GM23248 (cell line): Measurements from ENCODE around the gene DYNC2LI1. TPM values are rescaled to one million over a fixed set of nuclear protein-coding genes. Genes with fewer than 3 reads are reported as not detected.

Experiments used
- DNase-seq: peaks from one replicate; pipeline ENCODE4 v3.0.0-alpha.2; 2015
- H2AFZ ChIP-seq: fragments of 200-600 bp; sonication (generic); 2 replicates; pipeline ENCODE4 v1.6.1; 2016; ENCODE audit warnings: antibody characterized with exemption
- H3F3A ChIP-seq: fragments of 200-600 bp; sonication (generic); 2 replicates; pipeline ENCODE4 v1.6.1; 2016; ENCODE audit warnings: mild to moderate bottlenecking, antibody characterized with exemption, mixed run types; ENCODE audit not compliant: insufficient read depth
- H3K27ac ChIP-seq: fragments of 200-600 bp; sonication (generic); 2 replicates; pipeline ENCODE4 v1.5.1; 2016; ENCODE audit warnings: mild to moderate bottlenecking
- H3K27me3 ChIP-seq: fragments of 200-600 bp; sonication (generic); replicated peaks from 2 replicates; pipeline ENCODE4 v1.6.1; 2016; ENCODE audit warnings: mild to moderate bottlenecking; ENCODE audit not compliant: insufficient read depth
- H3K36me3 ChIP-seq: fragments of 200-600 bp; sonication (generic); 2 replicates; pipeline ENCODE4 v1.6.1; 2016; ENCODE audit warnings: low read depth, mild to moderate bottlenecking
- H3K4me1 ChIP-seq: fragments of 200-600 bp; sonication (generic); 2 replicates; pipeline ENCODE4 v1.6.1; 2016; ENCODE audit warnings: mild to moderate bottlenecking; ENCODE audit not compliant: insufficient read depth
- H3K4me2 ChIP-seq: fragments of 200-600 bp; sonication (generic); one replicate; pipeline ENCODE4 v1.6.1; 2016; ENCODE audit warnings: mild to moderate bottlenecking; ENCODE audit not compliant: unreplicated experiment
- H3K4me3 ChIP-seq: fragments of 200-600 bp; sonication (generic); 2 replicates; pipeline ENCODE4 v1.5.1; 2016; ENCODE audit warnings: mild to moderate bottlenecking
- H3K79me2 ChIP-seq: fragments of 200-600 bp; sonication (generic); 2 replicates; pipeline ENCODE4 v1.6.1; 2016; ENCODE audit warnings: mild to moderate bottlenecking; ENCODE audit not compliant: insufficient read depth
- H3K9ac ChIP-seq: fragments of 200-600 bp; sonication (generic); 2 replicates; pipeline ENCODE4 v1.6.1; 2016; ENCODE audit warnings: mild to moderate bottlenecking
- H3K9me2 ChIP-seq: fragments of 200-600 bp; sonication (generic); 2 replicates; pipeline ENCODE4 v1.6.1; 2016; ENCODE audit warnings: mixed run types, mild to moderate bottlenecking, moderate library complexity; ENCODE audit not compliant: insufficient read depth
- H3K9me3 ChIP-seq: fragments of 200-600 bp; sonication (generic); one replicate; pipeline ENCODE4 v1.6.1; 2017; ENCODE audit warnings: low read depth
- H4K20me1 ChIP-seq: fragments of 200-600 bp; sonication (generic); 2 replicates; pipeline ENCODE4 v1.6.0; 2016; ENCODE audit not compliant: insufficient read depth
- EZH2 ChIP-seq: fragments of 200-600 bp; sonication (generic); IDR thresholded peaks from 2 replicates; pipeline ENCODE4 v1.6.1; 2018; ENCODE audit warnings: antibody characterized with exemption, mild to moderate bottlenecking; ENCODE audit not compliant: insufficient read depth, poor library complexity, severe bottlenecking
- EZH2phosphoT487 ChIP-seq: fragments of 200-600 bp; sonication (generic); IDR thresholded peaks from 2 replicates; pipeline ENCODE4 v1.6.1; 2018; ENCODE audit warnings: antibody characterized with exemption, moderate library complexity, mild to moderate bottlenecking, low read depth; ENCODE audit not compliant: insufficient read depth
- WGBS, 2 experiments: methylation state at CpG; one replicate each; pipeline ENCODE4 v1.1.6; 2015 to 2017; ENCODE audit warnings: low lambda C conversion rate in 2 of 2, low coverage in 1 of 2; ENCODE audit errors: missing lambda C conversion rate in 2 of 2; 5-methylcytosine and 5-hydroxymethylcytosine counted together
- in situ Hi-C: fragments of 300-500 bp; cut with MboI; formaldehyde crosslinking; loops from 2 replicates; pipeline ENCODE4 v1.15.0; 2020
- polyA plus RNA-seq: library from polyadenylated mRNA; unstranded; fragments of >200 nt; fragmentation: Nextera tagmentation; extraction: Ambion mirVana; gene quantifications from 2 replicates; pipeline ENCODE4 v1.2.1, GENCODE V29; 2016
- total RNA-seq: library from RNA; depleted of rRNA; stranded (reverse); fragments of >200 nt; shearing (Covaris generic); gene quantifications from 2 replicates; pipeline ENCODE4 v1.2.3, GENCODE V29; 2014

The DYNC2LI1 gene
- total and polyA plus RNA-seq, 2 experiments from 2014 or later, result 21.0 to 25.4 TPM

DNA sequence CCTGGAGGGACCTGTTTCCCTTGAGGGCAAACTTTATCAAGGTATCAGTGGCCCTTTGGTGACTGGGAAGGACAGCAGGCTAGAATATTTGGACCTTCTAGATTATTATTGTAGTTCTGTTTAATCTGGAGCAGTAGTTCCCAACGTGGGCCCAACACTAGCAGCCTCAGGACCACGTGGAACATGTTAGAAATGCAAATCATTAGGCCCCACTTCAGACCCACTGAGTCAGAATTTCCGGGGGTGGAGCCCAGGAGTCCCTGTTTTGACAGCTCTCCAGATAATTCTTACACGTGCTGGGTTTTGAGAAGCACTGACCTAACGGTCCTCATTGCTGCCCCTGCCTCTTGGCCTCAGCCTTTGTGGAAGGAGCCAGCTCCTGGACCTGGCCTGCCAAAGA is 25.5 kb upstream of the DYNC2LI1 start:
- in situ Hi-C loops, result no loop called here
- Histone ChIP-seq H2AFZ (no peak overlapping the region), H3K27me3 (no peaks in the 10 kb centered on the region), H3F3A (no peaks in the 10 kb centered on the region), H4K20me1 (no peaks in the 10 kb centered on the region), H3K79me2 (no peaks in the 10 kb centered on the region), H3K36me3 (no peaks in the 10 kb centered on the region), H3K4me2 (no peak overlapping the region), H3K9ac (no peak overlapping the region), H3K9me3 (no peaks in the 10 kb centered on the region), H3K27ac (no peak overlapping the region), H3K4me1 (peaks cover 12% of the 10 kb centered on the region), H3K9me2 (no peaks in the 10 kb centered on the region), H3K4me3 (no peak overlapping the region)
- 46 to 54% methylated on average over 5 of the region's 5 CpGs for WGBS, 2 experiments
- TF ChIP-seq EZH2phosphoT487 (no peak), EZH2 (no peak)
- DNase-seq, result no peak

DNA sequence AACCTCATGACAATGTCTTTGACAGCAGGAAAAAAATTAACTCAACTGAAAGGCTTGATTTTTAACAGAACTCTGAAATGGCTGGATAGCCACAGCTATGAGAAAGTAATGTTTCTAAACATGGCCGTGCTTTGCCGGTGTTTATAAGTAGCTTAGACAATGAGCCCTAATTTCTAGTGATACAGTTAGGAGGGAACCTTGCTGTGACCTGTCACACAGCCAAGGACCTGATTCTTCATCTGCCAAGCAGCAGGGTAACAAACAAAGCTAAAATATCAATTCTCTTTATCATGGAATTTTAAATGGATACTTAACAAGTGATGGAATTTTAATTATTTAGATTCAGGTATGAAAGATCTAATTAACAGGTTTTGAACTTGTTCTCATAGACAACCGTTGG is 24.3 kb upstream of the DYNC2LI1 start:
- H3K9ac ChIP-seq, result no peak overlapping the region
- no peak overlapping the region for H3K4me2 ChIP-seq
- H3F3A ChIP-seq, result no peaks in the 10 kb centered on the region
- H3K27ac ChIP-seq, result no peak overlapping the region
- H3K9me2 ChIP-seq, result no peaks in the 10 kb centered on the region
- WGBS, 2 experiments, result 8 to 15% methylated on average over 3 of the region's 3 CpGs
- peaks cover 12% of the 10 kb centered on the region for H3K4me1 ChIP-seq
- no peaks in the 10 kb centered on the region for H3K9me3 ChIP-seq
- H3K4me3 ChIP-seq, result no peak overlapping the region
- no peak for DNase-seq
- H2AFZ ChIP-seq, result no peak overlapping the region
- H4K20me1 ChIP-seq, result no peaks in the 10 kb centered on the region
- in situ Hi-C loops, result no loop called here
- H3K79me2 ChIP-seq, result no peaks in the 10 kb centered on the region
- H3K36me3 ChIP-seq, result no peaks in the 10 kb centered on the region
- H3K27me3 ChIP-seq, result no peaks in the 10 kb centered on the region
- TF ChIP-seq EZH2 (no peak), EZH2phosphoT487 (no peak)

DNA sequence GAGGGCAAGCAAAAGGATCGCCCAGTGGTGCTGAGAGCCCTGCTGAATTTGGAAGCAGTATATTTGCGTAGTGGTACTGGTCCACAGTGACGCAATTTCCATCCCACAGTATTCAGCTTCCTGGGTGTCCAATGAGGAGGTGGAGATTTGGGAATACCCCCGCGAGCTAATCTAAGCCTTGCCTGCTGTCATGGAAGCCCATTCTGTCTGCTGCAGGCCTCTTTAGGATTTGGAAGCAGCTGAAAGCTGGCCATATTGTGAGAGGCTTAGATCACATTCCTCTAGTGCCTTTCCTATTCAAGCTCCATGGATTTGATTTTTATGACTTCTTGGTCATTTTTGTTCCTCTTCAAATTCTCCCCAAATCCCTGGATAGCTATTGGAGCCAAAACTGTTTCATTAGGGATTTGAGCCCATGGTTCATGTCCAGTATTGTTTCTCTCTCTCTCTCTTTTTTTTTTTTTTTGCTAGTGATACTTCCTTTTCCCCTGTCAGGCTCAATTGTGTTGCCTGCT is 22.3 kb upstream of the DYNC2LI1 start:
- H3K9me3 ChIP-seq, result no peaks in the 10 kb centered on the region
- no peaks in the 10 kb centered on the region for H3K36me3 ChIP-seq
- no peaks in the 10 kb centered on the region for H4K20me1 ChIP-seq
- no peaks in the 10 kb centered on the region for H3K27me3 ChIP-seq
- no peaks in the 10 kb centered on the region for H3K79me2 ChIP-seq
- WGBS, 2 experiments, result 96 to 98% methylated on average over 5 of the region's 5 CpGs
- no peak overlapping the region for H3K27ac ChIP-seq
- no peak for TF ChIP-seq EZH2phosphoT487
- no peak for TF ChIP-seq EZH2
- H3K4me2 ChIP-seq, result no peak overlapping the region
- in situ Hi-C loops, result no loop called here
- DNase-seq, result no peak
- H3F3A ChIP-seq, result no peaks in the 10 kb centered on the region
- H2AFZ ChIP-seq, result no peak overlapping the region
- H3K4me1 ChIP-seq, result no peaks in the 10 kb centered on the region
- no peak overlapping the region for H3K4me3 ChIP-seq
- no peaks in the 10 kb centered on the region for H3K9me2 ChIP-seq
- H3K9ac ChIP-seq, result no peak overlapping the region

- no peak for TF ChIP-seq EZH2phosphoT487
- no peak for TF ChIP-seq EZH2
- Histone ChIP-seq H3K4me1 (no peaks in the 10 kb centered on the region), H3K27me3 (no peaks in the 10 kb centered on the region), H3K4me2 (no peak overlapping the region), H2AFZ (no peak overlapping the region), H3K9me3 (no peaks in the 10 kb centered on the region), H3F3A (no peaks in the 10 kb centered on the region), H3K4me3 (no peak overlapping the region), H3K9ac (no peak overlapping the region), H3K36me3 (no peaks in the 10 kb centered on the region), H4K20me1 (no peaks in the 10 kb centered on the region), H3K27ac (no peak overlapping the region), H3K79me2 (no peaks in the 10 kb centered on the region), H3K9me2 (no peaks in the 10 kb centered on the region)
- in situ Hi-C loops, result no loop called here
- DNase-seq, result no peak
These were observed 21.5 kb upstream of the DYNC2LI1 start for GRCh38 chr2:43752302-43752701.

DNA sequence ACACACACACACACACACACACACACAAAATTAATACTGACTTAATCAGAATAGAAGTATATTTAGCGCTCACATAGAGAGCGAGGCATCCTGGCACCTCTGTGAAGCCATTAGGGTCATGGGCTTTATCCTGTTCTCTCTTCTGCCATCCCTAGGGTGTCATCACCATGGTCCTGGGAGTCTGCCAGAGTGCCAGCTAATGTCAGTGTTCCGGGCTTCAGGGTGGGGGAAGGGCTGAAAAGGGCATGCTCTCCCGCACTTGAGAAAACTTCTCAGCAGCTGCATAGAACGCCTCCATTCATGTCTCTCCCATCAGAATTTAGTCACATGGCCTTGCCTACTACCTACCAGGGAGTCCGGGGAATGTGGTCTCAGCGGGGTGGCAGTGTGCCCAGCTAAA is 19.7 kb upstream of the DYNC2LI1 start:
- Histone ChIP-seq H3K79me2 (no peaks in the 10 kb centered on the region), H3K9ac (no peak overlapping the region), H3F3A (peaks cover 13% of the 10 kb centered on the region), H3K4me2 (no peak overlapping the region), H3K4me1 (peaks cover 12% of the 10 kb centered on the region), H2AFZ (no peak overlapping the region), H4K20me1 (no peaks in the 10 kb centered on the region), H3K9me3 (no peaks in the 10 kb centered on the region), H3K4me3 (no peak overlapping the region), H3K27ac (no peak overlapping the region), H3K27me3 (no peaks in the 10 kb centered on the region), H3K9me2 (no peaks in the 10 kb centered on the region), H3K36me3 (no peaks in the 10 kb centered on the region)
- TF ChIP-seq EZH2, result no peak
- no peak for TF ChIP-seq EZH2phosphoT487
- DNase-seq, result no peak
- 95 to 99% methylated on average over 7 of the region's 7 CpGs for WGBS, 2 experiments
- in situ Hi-C loops, result no loop called here
